Neural cell (in vitro differentiated cells): Measurements from ENCODE around the gene DSN1. TPM values are rescaled to one million over a fixed set of nuclear protein-coding genes. Genes with fewer than 3 reads are reported as not detected.

Experiments
- H2AFZ ChIP-seq: fragments of 200-600, 300-800 bp; sonication (generic), shearing (Covaris generic); 2 replicates; pipeline ENCODE4 v1.6.0; 2014; ENCODE audit warnings: low read depth, mild to moderate bottlenecking, antibody characterized with exemption, low read length, moderate library complexity
- H3F3A ChIP-seq: fragments of 200-600 bp; shearing (Covaris generic); 2 replicates; pipeline ENCODE4 v1.6.1; 2016; ENCODE audit warnings: mild to moderate bottlenecking, moderate library complexity, mixed read lengths, antibody characterized with exemption, low read length; ENCODE audit not compliant: insufficient read depth, poor library complexity, severe bottlenecking
- H3K27ac ChIP-seq: fragments of 200-600, 300-800 bp; sonication (generic), shearing (Covaris generic); 2 replicates; pipeline ENCODE4 v1.5.1; 2014; ENCODE audit warnings: mild to moderate bottlenecking, low read length, moderate library complexity
- H3K27me3 ChIP-seq: fragments of 300-800, 200-600 bp; sonication (generic), shearing (Covaris generic); 2 replicates; pipeline ENCODE4 v1.6.0; 2014; ENCODE audit warnings: mild to moderate bottlenecking, low read depth, low read length, moderate library complexity; ENCODE audit not compliant: insufficient read depth
- H3K36me3 ChIP-seq: fragments of 300-800, 200-600 bp; sonication (generic), shearing (Covaris generic); 2 replicates; pipeline ENCODE4 v1.5.1; 2014; ENCODE audit warnings: mild to moderate bottlenecking, antibody characterized with exemption, low read length, moderate library complexity; ENCODE audit not compliant: insufficient read depth
- H3K4me2 ChIP-seq: fragments of 300-800, 200-600 bp; sonication (generic), shearing (Covaris generic); 2 replicates; pipeline ENCODE4 v1.6.0; 2014; ENCODE audit warnings: mild to moderate bottlenecking, low read length
- H3K4me3 ChIP-seq: fragments of 300-800, 200-600 bp; sonication (generic), shearing (Covaris generic); 2 replicates; pipeline ENCODE4 v1.5.1; 2014; ENCODE audit warnings: mild to moderate bottlenecking, low read length, moderate library complexity
- H3K79me2 ChIP-seq: fragments of 200-600 bp; shearing (Covaris generic); replicated peaks from 2 replicates; pipeline ENCODE4 v1.6.0; 2014; ENCODE audit warnings: mild to moderate bottlenecking, low read length, moderate library complexity; ENCODE audit not compliant: insufficient read depth
- H3K9ac ChIP-seq: fragments of 300-800, 200-600 bp; sonication (generic), shearing (Covaris generic); 2 replicates; pipeline ENCODE4 v1.6.1; 2016; ENCODE audit warnings: mild to moderate bottlenecking, low read length, mixed read lengths
- H3K9me2 ChIP-seq: fragments of 200-600 bp; shearing (Covaris generic); 2 replicates; pipeline ENCODE4 v1.6.1; 2016; ENCODE audit warnings: mild to moderate bottlenecking, low read length, mixed read lengths; ENCODE audit not compliant: insufficient read depth
- H3K9me3 ChIP-seq: fragments of 200-600, 300-800 bp; sonication (generic), shearing (Covaris generic); 2 replicates; pipeline ENCODE4 v1.6.1; 2016; ENCODE audit warnings: mild to moderate bottlenecking, mixed run types, low read length, moderate library complexity, mixed read lengths
- H4K20me1 ChIP-seq: fragments of 200-600 bp; shearing (Covaris generic); 2 replicates; pipeline ENCODE4 v1.6.1; 2016; ENCODE audit warnings: mild to moderate bottlenecking, mixed run types; ENCODE audit not compliant: insufficient read depth
- CTCF ChIP-seq: fragments of 450-650 bp; IDR thresholded peaks from 2 replicates; pipeline ENCODE4 v1.5.1; 2014; ENCODE audit warnings: antibody characterized with exemption, mild to moderate bottlenecking, moderate library complexity; ENCODE audit not compliant: poor library complexity, severe bottlenecking
- EP300 ChIP-seq: fragments of 450-650 bp; conservative IDR thresholded peaks from 2 replicates; pipeline ENCODE4 v1.6.1; 2014; ENCODE audit warnings: antibody characterized with exemption, mild to moderate bottlenecking, moderate library complexity; ENCODE audit not compliant: poor library complexity, severe bottlenecking
- EZH2 ChIP-seq: fragments of 200-600, 300-800 bp; shearing (Covaris generic), sonication (generic); IDR thresholded peaks from 2 replicates; pipeline ENCODE4 v1.6.1; 2014; ENCODE audit warnings: antibody characterized with exemption, low read length, borderline replicate concordance, mild to moderate bottlenecking; ENCODE audit not compliant: insufficient read depth, poor library complexity, severe bottlenecking
- MXI1 ChIP-seq: fragments of 450-650 bp; conservative IDR thresholded peaks from 2 replicates; pipeline ENCODE4 v1.6.1; 2014; ENCODE audit warnings: antibody characterized with exemption, mild to moderate bottlenecking; ENCODE audit not compliant: poor library complexity, severe bottlenecking
- POLR2AphosphoS5 ChIP-seq: IDR thresholded peaks from 2 replicates; pipeline ENCODE4 v1.6.1; 2012
- RAD21 ChIP-seq: fragments of 450-650 bp; conservative IDR thresholded peaks from 2 replicates; pipeline ENCODE4 v1.6.1; 2014; ENCODE audit warnings: antibody characterized with exemption, mild to moderate bottlenecking, moderate library complexity
- REST ChIP-seq: IDR thresholded peaks from 2 replicates; pipeline ENCODE4 v1.6.1; 2012; ENCODE audit warnings: borderline replicate concordance
- SMC3 ChIP-seq: fragments of 450-650 bp; conservative IDR thresholded peaks from 2 replicates; pipeline ENCODE4 v1.6.1; 2014; ENCODE audit warnings: antibody characterized with exemption, mild to moderate bottlenecking, moderate library complexity; ENCODE audit not compliant: poor library complexity
- TAF1 ChIP-seq: IDR thresholded peaks from 2 replicates; pipeline ENCODE4 v1.6.1; 2012; ENCODE audit warnings: low read depth
- polyA plus RNA-seq: library from polyadenylated mRNA; depleted of rRNA; stranded (reverse); fragments of >200 nt; gene quantifications from 2 replicates; pipeline ENCODE4 v1.2.3, GENCODE V29; 2014

The DSN1 gene
- polyA plus RNA-seq, 1 donor from 2014 or later = 8.1 TPM

- Histone ChIP-seq H3K9me2 (no peaks in the 10 kb centered on the region), H3K4me3 (no peak overlapping the region), H4K20me1 (no peaks in the 10 kb centered on the region), H3K4me2 (no peak overlapping the region), H3K79me2 (no peaks in the 10 kb centered on the region), H2AFZ (no peak overlapping the region), H3K9ac (no peak overlapping the region), H3K36me3 (no peaks in the 10 kb centered on the region), H3K27me3 (no peaks in the 10 kb centered on the region), H3F3A (no peaks in the 10 kb centered on the region), H3K9me3 (no peaks in the 10 kb centered on the region), H3K27ac (no peak overlapping the region)
- no peak for TF ChIP-seq CTCF
Measured at GRCh38 chr20:36717657-36718056, 55.9 kb downstream of the DSN1 start.

- Histone ChIP-seq H3K36me3 (no peaks in the 10 kb centered on the region), H2AFZ (no peak overlapping the region), H3K4me2 (no peak overlapping the region), H3K27me3 (no peaks in the 10 kb centered on the region), H3K79me2 (no peaks in the 10 kb centered on the region), H3K9me2 (no peaks in the 10 kb centered on the region), H3K4me3 (no peak overlapping the region), H3K9me3 (no peaks in the 10 kb centered on the region), H4K20me1 (no peaks in the 10 kb centered on the region), H3F3A (no peaks in the 10 kb centered on the region), H3K9ac (no peak overlapping the region), H3K27ac (no peak overlapping the region)
- no peak for TF ChIP-seq MXI1
- TF ChIP-seq CTCF = no peak
- no peak for TF ChIP-seq SMC3
Measured at GRCh38 chr20:36717021-36717420, 56.5 kb downstream of the DSN1 start.

- Histone ChIP-seq H3K9me2 (no peaks in the 10 kb centered on the region), H3K4me2 (no peak overlapping the region), H3K36me3 (no peaks in the 10 kb centered on the region), H3K79me2 (no peaks in the 10 kb centered on the region), H3K4me3 (no peak overlapping the region), H3K9ac (no peak overlapping the region), H2AFZ (no peak overlapping the region), H4K20me1 (no peaks in the 10 kb centered on the region), H3K27me3 (no peaks in the 10 kb centered on the region), H3K27ac (no peak overlapping the region), H3F3A (no peaks in the 10 kb centered on the region), H3K9me3 (no peaks in the 10 kb centered on the region)
- TF ChIP-seq RAD21 (no peak), POLR2AphosphoS5 (no peak), TAF1 (no peak), REST (no peak), EP300 (no peak), CTCF (no peak), SMC3 (no peak), MXI1 (no peak), EZH2 (no peak)
Measured at GRCh38 chr20:36712775-36713174, 60.8 kb downstream of the DSN1 start.
